HepG2 (cell line): ENCODE data around the gene RBM12. TPM values are rescaled to one million over a fixed set of nuclear protein-coding genes. Genes with fewer than 3 reads are reported as not detected.

Source experiments
- CBX2 ChIP-seq, 2 experiments: fragments of 200-600 bp in 1 of 2; sonication (generic); formaldehyde crosslinking in 1 of 2; IDR thresholded peaks; 2 replicates each; pipeline versions ENCODE4 v1.7.0 to v1.8.1; 2018 to 2022; ENCODE audit warnings: low read depth in 2 of 2, low read length in 1 of 2, mild to moderate bottlenecking in 1 of 2, missing genetic modification reagents in 1 of 2
- ETV5 ChIP-seq: IDR thresholded peaks from 2 replicates; pipeline ENCODE4 v1.6.1; 2018; ENCODE audit warnings: missing biosample characterization, missing genetic modification reagents, inconsistent platforms, borderline replicate concordance
- HIVEP1 ChIP-seq: sonication (generic); formaldehyde crosslinking; IDR thresholded peaks from 2 replicates; pipeline ENCODE4 v1.4.0; 2020; ENCODE audit warnings: mild to moderate bottlenecking, missing genetic modification reagents
- KDM3A ChIP-seq: IDR thresholded peaks from 2 replicates; pipeline ENCODE4 v1.6.1; 2018; ENCODE audit warnings: low read depth, missing compliant biosample characterization
- NFIB ChIP-seq: sonication (generic); formaldehyde crosslinking; IDR thresholded peaks from 2 replicates; pipeline ENCODE4 v1.9.0; 2021; ENCODE audit warnings: missing genetic modification reagents, mild to moderate bottlenecking, borderline replicate concordance
- PAWR ChIP-seq: sonication (generic); formaldehyde crosslinking; IDR thresholded peaks from 2 replicates; pipeline ENCODE4 v1.4.0; 2020; ENCODE audit warnings: missing genetic modification reagents, mild to moderate bottlenecking, borderline replicate concordance
- PCBP2 ChIP-seq: fragments of 200-400 bp; formaldehyde crosslinking; optimal IDR thresholded peaks from 2 replicates; pipeline ENCODE3; 2018; ENCODE audit warnings: low read length, low read depth; ENCODE audit not compliant: poor library complexity, severe bottlenecking
- ZNF382 ChIP-seq: sonication (generic); formaldehyde crosslinking; IDR thresholded peaks from 2 replicates; pipeline ENCODE4 v1.5.0; 2020; ENCODE audit warnings: missing genetic modification reagents, mild to moderate bottlenecking, borderline replicate concordance
- ZNF451 ChIP-seq: sonication (generic); formaldehyde crosslinking; IDR thresholded peaks from 2 replicates; pipeline ENCODE4 v1.5.0; 2020; ENCODE audit warnings: mild to moderate bottlenecking, missing genetic modification reagents
- ZNF607 ChIP-seq: sonication (generic); formaldehyde crosslinking; IDR thresholded peaks from 2 replicates; pipeline ENCODE4 v1.5.1; 2020; ENCODE audit warnings: missing genetic modification reagents, mild to moderate bottlenecking, borderline replicate concordance
- ZNF615 ChIP-seq: sonication (generic); formaldehyde crosslinking; IDR thresholded peaks from 2 replicates; pipeline ENCODE4 v1.5.0; 2020; ENCODE audit warnings: mild to moderate bottlenecking, missing genetic modification reagents, borderline replicate concordance
- ZNF713 ChIP-seq: sonication (generic); formaldehyde crosslinking; IDR thresholded peaks from 2 replicates; pipeline ENCODE4 v1.4.0; 2020; ENCODE audit warnings: mild to moderate bottlenecking, missing genetic modification reagents
- polyA plus RNA-seq, 8 experiments: library from polyadenylated mRNA; depleted of rRNA in 3 of 8; stranded (reverse) in 7 of 8; unstranded in 1 of 8; fragments of >200 nt; fragmentation: Illumina TruSeq in 4 of 8; extraction: Trizol in 4 of 8; gene quantifications; 2 replicates each; pipeline versions ENCODE4 v1.2.1 to v1.2.3, GENCODE V29; 2011 to 2016; ENCODE audit warnings: low read depth in 4 of 8, missing spikeins in 1 of 8, mixed read lengths in 1 of 8; ENCODE audit not compliant: insufficient read depth in 1 of 8
- total RNA-seq, 5 experiments: library from RNA; depleted of rRNA; stranded (reverse); fragments of >200 nt; fragmentation: Illumina TruSeq; extraction: Trizol; gene quantifications; 2 replicates each; pipeline ENCODE4 v1.2.3, GENCODE V29; 2016; ENCODE audit warnings: low read depth in 1 of 5
- TF ChIP-seq, protein P1 (sequence below): sonication (generic); formaldehyde crosslinking; IDR thresholded peaks from 2 replicates; pipeline ENCODE4 v1.5.0; 2020; ENCODE audit warnings: mild to moderate bottlenecking, missing genetic modification reagents
- TF ChIP-seq, protein P2 (sequence below): sonication (generic); formaldehyde crosslinking; IDR thresholded peaks from 2 replicates; pipeline ENCODE4 v1.5.0; 2020; ENCODE audit warnings: mild to moderate bottlenecking, missing genetic modification reagents, moderate library complexity
- TF ChIP-seq, protein P3 (sequence below): sonication (generic); formaldehyde crosslinking; IDR thresholded peaks from 2 replicates; pipeline ENCODE4 v1.4.0; 2020; ENCODE audit warnings: missing genetic modification reagents
- TF ChIP-seq, protein P4 (sequence below): sonication (generic); formaldehyde crosslinking; IDR thresholded peaks from 2 replicates; pipeline ENCODE4 v1.5.1; 2020; ENCODE audit warnings: mild to moderate bottlenecking, missing genetic modification reagents, borderline replicate concordance

The RBM12 gene
- total and polyA plus RNA-seq, 2 of the 13 experiments (the other 11 are each of a cell fraction or from before 2014, with no cell fraction given), result 97.9 to 104 TPM

DNA sequence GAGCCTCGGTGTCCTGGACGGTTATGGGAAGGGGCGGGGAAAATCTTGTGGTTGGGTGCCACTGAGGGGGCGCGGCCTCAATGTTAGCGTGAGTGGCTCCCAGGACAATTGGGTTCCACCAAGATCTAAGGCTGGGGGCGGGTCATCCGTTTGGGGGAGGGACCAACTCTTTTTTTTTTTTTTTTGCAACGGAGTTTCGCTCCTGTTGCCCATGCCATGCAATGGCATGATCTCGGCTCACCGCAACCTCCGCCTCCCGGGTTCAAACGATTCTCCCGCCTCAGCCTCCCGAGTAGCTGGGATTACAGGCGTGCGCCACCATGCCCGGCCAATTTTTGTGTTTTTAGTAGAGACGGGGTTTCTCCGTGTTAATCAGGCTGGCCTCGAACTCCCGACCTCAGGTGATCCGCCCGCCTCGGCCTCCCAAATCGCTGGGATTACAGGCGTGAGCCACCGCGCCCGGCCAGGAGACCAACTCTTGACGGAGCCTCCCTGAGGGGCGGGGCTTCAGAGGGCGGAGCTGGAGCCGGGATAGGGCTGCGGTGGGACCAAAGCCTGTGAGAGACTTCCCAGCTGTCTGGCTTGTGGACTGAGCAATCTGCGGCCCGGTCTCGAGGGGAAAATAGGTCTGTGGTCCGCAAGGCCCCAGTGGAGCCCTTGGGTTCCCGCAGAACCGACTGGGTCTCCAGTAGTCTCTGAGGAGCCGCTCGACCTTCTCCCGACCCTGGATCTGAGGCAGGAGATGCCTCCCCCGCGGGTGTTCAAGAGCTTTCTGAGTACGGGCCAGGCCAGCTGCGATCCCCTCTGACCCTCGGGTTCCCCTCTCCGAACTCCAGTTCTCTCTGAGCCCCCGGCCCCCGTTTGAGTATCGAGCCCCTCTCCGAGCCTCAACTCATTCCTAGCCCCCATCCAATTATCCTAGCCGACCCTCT is 48.0 kb downstream of the RBM12 start (continued):
- no peak for TF ChIP-seq CBX2 (IDR thresholded peaks at IDR 0.05; ENCODE audit: low read depth, low read length)
- peak; percentile 90; the same call in 1 of the 2 replicates for TF ChIP-seq CBX2 (CRISPR knock-in tag; IDR thresholded peaks at IDR 0.05; ENCODE audit: low read depth)
- TF ChIP-seq ZNF382 (CRISPR knock-in tag), result no peak
- no peak for TF ChIP-seq ZNF615 (CRISPR knock-in tag)
- TF ChIP-seq PCBP2, result no peak
- TF ChIP-seq KDM3A (CRISPR knock-in tag), result peak; percentile 74; the same call in 1 of the 2 replicates
- TF ChIP-seq, protein P1, sequence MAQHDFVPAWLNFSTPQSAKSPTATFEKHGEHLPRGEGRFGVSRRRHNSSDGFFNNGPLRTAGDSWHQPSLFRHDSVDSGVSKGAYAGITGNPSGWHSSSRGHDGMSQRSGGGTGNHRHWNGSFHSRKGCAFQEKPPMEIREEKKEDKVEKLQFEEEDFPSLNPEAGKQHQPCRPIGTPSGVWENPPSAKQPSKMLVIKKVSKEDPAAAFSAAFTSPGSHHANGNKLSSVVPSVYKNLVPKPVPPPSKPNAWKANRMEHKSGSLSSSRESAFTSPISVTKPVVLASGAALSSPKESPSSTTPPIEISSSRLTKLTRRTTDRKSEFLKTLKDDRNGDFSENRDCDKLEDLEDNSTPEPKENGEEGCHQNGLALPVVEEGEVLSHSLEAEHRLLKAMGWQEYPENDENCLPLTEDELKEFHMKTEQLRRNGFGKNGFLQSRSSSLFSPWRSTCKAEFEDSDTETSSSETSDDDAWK (CRISPR knock-in tag), result no peak
- peak; percentile 32; the same call in 1 of the 2 replicates for TF ChIP-seq ETV5 (CRISPR knock-in tag)
- TF ChIP-seq PAWR (CRISPR knock-in tag), result peak; percentile 97; the same call in 1 of the 2 replicates
- peak; percentile 84; the same call in 1 of the 2 replicates for TF ChIP-seq ZNF451 (CRISPR knock-in tag)
- TF ChIP-seq NFIB (CRISPR knock-in tag), result 0 out of 2 replicates have a peak, but pooled peaks have one; percentile 62
- TF ChIP-seq, protein P2, sequence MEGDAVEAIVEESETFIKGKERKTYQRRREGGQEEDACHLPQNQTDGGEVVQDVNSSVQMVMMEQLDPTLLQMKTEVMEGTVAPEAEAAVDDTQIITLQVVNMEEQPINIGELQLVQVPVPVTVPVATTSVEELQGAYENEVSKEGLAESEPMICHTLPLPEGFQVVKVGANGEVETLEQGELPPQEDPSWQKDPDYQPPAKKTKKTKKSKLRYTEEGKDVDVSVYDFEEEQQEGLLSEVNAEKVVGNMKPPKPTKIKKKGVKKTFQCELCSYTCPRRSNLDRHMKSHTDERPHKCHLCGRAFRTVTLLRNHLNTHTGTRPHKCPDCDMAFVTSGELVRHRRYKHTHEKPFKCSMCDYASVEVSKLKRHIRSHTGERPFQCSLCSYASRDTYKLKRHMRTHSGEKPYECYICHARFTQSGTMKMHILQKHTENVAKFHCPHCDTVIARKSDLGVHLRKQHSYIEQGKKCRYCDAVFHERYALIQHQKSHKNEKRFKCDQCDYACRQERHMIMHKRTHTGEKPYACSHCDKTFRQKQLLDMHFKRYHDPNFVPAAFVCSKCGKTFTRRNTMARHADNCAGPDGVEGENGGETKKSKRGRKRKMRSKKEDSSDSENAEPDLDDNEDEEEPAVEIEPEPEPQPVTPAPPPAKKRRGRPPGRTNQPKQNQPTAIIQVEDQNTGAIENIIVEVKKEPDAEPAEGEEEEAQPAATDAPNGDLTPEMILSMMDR (CRISPR knock-in tag), result 0 out of 2 replicates have a peak, but pooled peaks have one; percentile 14
- TF ChIP-seq ZNF607 (CRISPR knock-in tag), result peak; percentile 77
- TF ChIP-seq, protein P3, sequence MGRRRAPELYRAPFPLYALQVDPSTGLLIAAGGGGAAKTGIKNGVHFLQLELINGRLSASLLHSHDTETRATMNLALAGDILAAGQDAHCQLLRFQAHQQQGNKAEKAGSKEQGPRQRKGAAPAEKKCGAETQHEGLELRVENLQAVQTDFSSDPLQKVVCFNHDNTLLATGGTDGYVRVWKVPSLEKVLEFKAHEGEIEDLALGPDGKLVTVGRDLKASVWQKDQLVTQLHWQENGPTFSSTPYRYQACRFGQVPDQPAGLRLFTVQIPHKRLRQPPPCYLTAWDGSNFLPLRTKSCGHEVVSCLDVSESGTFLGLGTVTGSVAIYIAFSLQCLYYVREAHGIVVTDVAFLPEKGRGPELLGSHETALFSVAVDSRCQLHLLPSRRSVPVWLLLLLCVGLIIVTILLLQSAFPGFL (CRISPR knock-in tag), result no peak
- peak; percentile 91 for TF ChIP-seq HIVEP1
- no peak; the same call in 1 of the 2 replicates for TF ChIP-seq ZNF713 (CRISPR knock-in tag)
- TF ChIP-seq, protein P4, sequence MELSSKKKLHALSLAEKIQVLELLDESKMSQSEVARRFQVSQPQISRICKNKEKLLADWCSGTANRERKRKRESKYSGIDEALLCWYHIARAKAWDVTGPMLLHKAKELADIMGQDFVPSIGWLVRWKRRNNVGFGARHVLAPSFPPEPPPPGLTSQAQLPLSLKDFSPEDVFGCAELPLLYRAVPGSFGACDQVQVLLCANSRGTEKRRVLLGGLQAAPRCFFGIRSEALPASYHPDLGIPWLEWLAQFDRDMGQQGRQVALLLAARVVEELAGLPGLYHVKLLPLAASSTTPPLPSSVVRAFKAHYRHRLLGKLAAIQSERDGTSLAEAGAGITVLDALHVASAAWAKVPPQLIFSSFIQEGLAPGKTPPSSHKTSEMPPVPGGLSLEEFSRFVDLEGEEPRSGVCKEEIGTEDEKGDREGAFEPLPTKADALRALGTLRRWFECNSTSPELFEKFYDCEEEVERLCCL (CRISPR knock-in tag), result no peak; the same call in 1 of the 2 replicates
